HG02610 (cell line): Measurements from ENCODE around the gene CACNA2D2.

Source experiments
- ATAC-seq: cut with Tn5 transposase; IDR thresholded peaks from one replicate; pipeline ENCODE4 v1.9.1; 2021; ENCODE audit warnings: mild to moderate bottlenecking, moderate library complexity; ENCODE audit not compliant: unreplicated experiment

The CACNA2D2 gene

GRCh38 chr3:50503504-50504342 lies at the start of gene CACNA2D2:
TSS of gene CACNA2D2 (minus strand) at chr3:50503634. CDS start at chr3:50503423, 211 bp downstream.
- no peak for ATAC-seq

GRCh38 chr3:50552598-50552997 lies 49.2 kb upstream of the CACNA2D2 start:
- no peak for ATAC-seq

GRCh38 chr3:50551681-50552435 lies 48.4 kb upstream of the CACNA2D2 start:
- no peak for ATAC-seq

- no peak for ATAC-seq
These were observed 47.7 kb upstream of the CACNA2D2 start for GRCh38 chr3:50551054-50551659.

GRCh38 chr3:50550079-50550736 lies 46.8 kb upstream of the CACNA2D2 start:
- no peak for ATAC-seq

GRCh38 chr3:50549226-50549625 lies 45.8 kb upstream of the CACNA2D2 start:
- ATAC-seq = no peak

GRCh38 chr3:50545781-50546180 lies 42.3 kb upstream of the CACNA2D2 start:
- ATAC-seq = no peak

GRCh38 chr3:50542177-50543034 lies 39.0 kb upstream of the CACNA2D2 start:
- ATAC-seq = no peak

GRCh38 chr3:50539356-50540286 lies 36.2 kb upstream of the CACNA2D2 start:
- no peak for ATAC-seq

- no peak for ATAC-seq
These were observed 34.1 kb upstream of the CACNA2D2 start for GRCh38 chr3:50537421-50538129.

GRCh38 chr3:50536471-50537180 lies 33.2 kb upstream of the CACNA2D2 start:
- no peak for ATAC-seq

GRCh38 chr3:50534681-50535330 lies 31.4 kb upstream of the CACNA2D2 start:
- ATAC-seq = no peak

GRCh38 chr3:50533807-50534461 lies 30.5 kb upstream of the CACNA2D2 start:
- ATAC-seq = no peak

GRCh38 chr3:50533316-50533715 lies 29.9 kb upstream of the CACNA2D2 start:
- no peak for ATAC-seq

GRCh38 chr3:50532062-50532705 lies 28.8 kb upstream of the CACNA2D2 start:
- ATAC-seq = no peak

GRCh38 chr3:50531201-50531600 lies 27.8 kb upstream of the CACNA2D2 start:
- ATAC-seq = no peak
